GM19240 (cell line): Measurements from ENCODE around the gene TRIM3.
"Not testable (repeated sequence)": the region's sequence is repeated elsewhere in the genome, so short reads cannot be mapped to it uniquely, and the experiment has no call there.

Source experiments
- DNase-seq: peaks from one replicate; pipeline ENCODE4 v3.0.0; 2011; ENCODE audit warnings: low spot score; ENCODE audit not compliant: insufficient read length

Gene TRIM3

DNA sequence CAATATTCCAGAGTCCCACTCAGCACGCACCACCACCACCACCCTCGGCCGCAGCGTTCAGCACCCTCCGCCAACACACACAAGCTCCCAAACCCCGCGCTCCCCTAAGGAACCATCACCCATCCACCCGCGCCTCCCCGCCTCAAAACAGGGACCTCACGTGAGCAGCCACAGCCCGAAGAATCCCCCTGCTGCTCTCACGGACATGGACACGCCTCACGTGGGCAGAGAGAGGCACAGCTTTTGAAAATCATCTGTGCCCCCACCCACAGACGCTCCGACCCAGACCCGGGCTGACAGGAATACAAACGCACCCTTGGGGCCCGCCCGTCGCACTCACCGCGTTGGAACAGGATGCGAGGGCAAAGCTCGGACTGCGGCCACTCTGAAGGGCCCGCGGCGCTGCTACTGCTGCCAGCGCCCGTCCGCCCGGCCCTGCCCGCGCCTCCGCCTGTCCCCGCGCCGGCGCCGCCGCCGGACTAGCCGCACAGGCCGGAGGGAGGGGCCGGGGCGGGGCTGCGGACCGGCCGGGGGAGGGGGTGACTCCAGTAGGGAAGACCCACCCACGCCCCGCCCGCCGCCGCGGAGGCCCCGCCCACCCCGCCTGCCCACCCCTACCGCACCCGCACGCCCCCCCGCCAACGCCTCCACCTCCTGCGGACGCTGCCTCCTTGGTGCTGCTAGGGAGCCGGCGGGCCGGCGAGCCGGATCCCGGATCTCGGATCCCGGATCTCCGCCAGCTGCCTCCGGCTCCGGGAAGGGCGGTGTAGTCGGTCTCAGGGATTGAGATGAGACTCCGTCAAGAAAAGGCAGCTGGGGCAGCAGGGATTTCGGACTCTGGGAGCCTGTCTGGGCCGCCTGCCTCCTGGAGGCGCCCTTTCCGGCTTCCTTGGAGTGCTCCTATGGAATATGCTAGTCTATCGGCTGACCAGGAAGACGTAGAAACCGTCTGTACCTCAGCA is at the start of gene TRIM3:
Gene TRIM3, minus strand, starts transcription at position 491 of the 962 bp plus-strand sequence. CDS start 8,246 bp downstream, outside the sequence.
- DNase-seq, result peak; percentile 74

DNA sequence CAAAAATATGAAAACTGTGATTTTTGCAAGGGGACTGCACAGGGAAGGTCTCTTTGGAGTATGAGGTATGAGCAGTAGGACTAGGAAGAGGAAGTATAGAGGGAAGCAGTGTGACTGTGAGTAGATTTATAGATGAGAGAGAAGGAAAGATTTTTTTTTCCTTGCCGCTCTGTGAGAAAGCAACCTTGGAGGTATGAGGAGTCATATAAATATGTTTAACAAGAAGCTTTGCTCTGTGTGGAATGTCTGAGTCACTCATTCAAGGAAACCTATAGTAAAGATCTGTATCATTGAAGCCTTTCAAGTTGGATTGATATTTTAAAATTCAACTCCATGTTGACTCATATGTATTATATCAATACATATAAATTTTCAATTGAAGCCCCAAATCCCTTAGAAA is 49.5 kb upstream of the TRIM3 start:
- DNase-seq, result no peak

GRCh38 chr11:6521946-6522345 is 48.2 kb upstream of the TRIM3 start:
- DNase-seq, result not testable (repeated sequence)

DNA sequence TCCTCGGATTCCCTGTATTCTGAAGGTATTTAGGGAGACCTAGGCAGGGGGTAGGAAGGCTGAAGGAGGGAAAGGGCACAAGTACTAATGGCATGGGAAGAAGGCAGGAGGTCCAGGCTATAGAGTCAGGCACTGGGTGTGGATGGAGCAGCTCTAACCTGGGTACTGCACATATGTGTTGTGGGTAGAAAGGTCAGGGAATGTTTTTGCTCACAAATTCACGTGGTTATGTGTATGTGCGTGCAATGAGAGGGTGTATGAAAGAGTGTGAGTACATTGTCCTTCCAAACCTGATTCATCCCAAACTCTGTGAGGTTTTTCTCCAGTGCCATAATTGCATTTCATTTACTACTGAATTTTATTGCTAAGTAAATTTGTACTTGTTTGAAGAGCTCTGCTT is 46.5 kb upstream of the TRIM3 start:
- DNase-seq, result no peak

DNA sequence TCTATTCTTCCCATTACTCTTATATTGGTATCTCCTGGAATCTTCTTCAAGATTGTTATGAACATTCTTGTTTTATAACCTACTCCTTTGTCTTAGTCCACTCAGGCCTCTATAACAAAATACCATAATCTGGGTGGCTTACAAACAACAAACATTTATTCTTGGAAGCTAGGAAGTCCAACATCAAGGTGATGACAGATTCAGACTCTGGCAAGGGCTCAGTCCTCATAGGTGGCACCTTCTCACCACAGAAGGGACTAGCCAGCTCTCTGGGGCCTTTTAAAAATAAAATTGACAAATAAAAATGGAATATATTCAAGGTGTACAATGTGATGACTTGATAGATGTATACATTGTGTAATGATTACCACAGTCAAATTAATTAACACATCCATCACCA is 43.1 kb upstream of the TRIM3 start:
- no peak for DNase-seq

DNA sequence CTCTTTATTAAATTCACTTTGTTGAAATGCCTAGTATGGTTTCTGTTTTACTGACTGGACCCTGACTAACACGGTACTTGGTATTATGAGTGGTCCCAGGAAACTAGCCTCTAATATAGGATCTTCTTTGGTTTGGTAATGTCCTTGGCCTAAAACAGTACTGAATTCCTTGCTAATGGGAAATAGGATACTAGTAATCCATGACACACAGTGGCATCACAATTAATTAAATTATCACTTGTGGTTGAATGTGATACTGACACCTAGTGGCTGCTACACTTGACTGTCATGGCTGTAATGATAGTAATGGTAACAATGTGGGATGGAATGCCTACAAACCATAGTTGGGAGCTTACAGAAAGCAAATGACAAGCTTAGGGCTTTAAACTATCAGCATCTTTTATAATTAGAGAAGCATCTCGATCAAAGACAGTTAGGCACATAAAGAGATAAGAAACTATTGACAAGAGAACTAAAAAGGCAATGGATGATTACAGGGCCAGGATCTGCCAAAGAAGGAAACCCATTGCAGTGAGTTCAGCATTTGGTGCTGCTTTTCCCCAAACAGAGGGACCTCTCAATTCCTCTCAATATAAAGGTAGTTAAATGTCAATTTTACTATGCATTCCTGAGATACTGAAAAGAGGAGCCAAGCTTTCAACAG is 32.0 kb upstream of the TRIM3 start:
- peak; percentile 21 for DNase-seq

- DNase-seq, result no peak
These were observed 30.4 kb upstream of the TRIM3 start for GRCh38 chr11:6504166-6504565.

- DNase-seq, result no peak
These were observed 28.6 kb upstream of the TRIM3 start for GRCh38 chr11:6502382-6502781.

GRCh38 chr11:6498544-6498943 is 24.8 kb upstream of the TRIM3 start:
- no peak for DNase-seq

DNA sequence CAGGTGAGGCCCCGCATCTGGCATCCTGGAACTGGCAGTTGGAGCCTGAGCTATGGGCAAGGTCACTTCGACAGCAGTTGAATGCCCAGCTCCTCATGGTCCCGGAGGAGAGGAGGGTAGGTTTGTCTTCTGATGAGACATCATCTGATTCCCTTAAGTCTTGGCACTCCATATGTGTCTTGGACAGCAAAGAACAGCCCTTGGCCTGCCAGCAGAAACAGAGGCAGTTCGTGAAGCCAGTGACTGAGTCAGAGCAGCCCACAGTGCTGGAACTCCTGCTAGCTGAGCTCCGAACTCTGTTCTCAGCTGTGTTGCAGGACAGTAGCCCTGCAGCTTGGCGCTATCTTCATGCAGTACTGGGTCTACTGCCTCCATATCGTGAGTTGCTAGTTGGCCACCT is 24.4 kb upstream of the TRIM3 start:
- DNase-seq, result no peak

- DNase-seq, result no peak
These were observed 23.5 kb upstream of the TRIM3 start, which contains the start of gene DNHD1 for GRCh38 chr11:6497069-6497839. Gene DNHD1 (plus strand): TSS chr11:6497280. CDS start chr11:6498216, 936 bp downstream.

GRCh38 chr11:6489306-6489705 is 15.6 kb upstream of the TRIM3 start:
- no peak for DNase-seq

- no peak for DNase-seq
These were observed 15.1 kb upstream of the TRIM3 start for GRCh38 chr11:6488821-6489220.

- no peak for DNase-seq
These were observed 14.6 kb upstream of the TRIM3 start for GRCh38 chr11:6488342-6488741.

DNA sequence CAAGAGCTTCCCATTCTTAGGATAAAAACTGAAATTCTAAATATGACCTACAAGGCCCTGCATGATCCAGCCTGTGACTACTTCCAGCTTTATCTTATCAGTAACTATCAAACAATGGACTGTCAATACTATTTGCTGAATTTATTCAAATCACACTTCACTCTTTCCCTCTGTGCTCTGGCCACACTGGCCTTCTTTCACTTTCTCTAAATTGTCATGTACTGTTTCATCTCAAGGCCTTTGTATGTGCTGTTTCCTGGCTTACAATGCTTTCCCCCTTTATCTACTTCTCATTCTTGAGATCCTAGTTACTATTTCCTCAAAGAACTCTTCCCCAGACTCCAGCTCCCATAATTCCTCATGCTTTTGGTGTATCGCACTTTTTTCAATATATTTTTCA is 13.2 kb upstream of the TRIM3 start:
- no peak for DNase-seq

- no peak for DNase-seq
These were observed 12.5 kb upstream of the TRIM3 start for GRCh38 chr11:6486256-6486655.

- no peak for DNase-seq
These were observed 11.9 kb upstream of the TRIM3 start for GRCh38 chr11:6485661-6486060.

DNA sequence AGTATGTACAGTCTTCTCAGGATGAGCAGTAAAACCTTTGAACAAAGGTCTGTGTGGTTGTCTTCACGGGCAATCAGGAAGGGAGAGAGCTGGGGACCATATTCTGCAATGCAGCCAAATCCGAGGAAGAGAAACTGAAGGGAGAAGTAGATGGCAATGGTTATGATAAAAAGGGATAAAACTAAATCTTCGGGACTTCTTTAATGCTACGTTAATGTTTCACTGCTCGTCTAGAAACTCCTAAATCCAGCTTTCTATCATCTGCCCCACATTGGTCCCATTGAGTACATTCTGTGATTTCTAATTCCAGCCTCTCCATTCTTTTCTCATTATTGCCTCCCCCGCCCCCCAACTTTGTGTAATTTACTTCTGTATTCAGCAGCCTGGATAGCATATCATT is 9.3 kb upstream of the TRIM3 start:
- DNase-seq, result no peak

DNA sequence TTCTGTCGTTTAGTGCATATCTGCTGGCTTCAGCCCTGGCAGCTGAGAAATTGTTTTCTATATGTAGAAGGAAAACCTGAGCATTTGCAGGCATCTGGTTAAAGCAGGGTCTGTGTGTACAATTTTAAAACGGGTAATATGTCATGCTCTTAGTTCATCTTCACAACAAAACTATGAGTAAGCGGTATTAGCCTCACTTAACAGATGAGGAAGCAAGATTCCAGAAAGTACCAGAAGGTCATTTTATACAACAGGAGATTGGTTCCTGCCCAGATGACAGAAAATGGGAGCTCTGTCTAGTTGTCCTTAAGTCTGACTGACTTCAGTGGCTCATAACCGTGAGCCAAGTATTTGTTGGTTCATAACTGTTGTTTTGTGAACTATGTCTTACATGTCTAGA is 8.7 kb upstream of the TRIM3 start:
- DNase-seq, result no peak

DNA sequence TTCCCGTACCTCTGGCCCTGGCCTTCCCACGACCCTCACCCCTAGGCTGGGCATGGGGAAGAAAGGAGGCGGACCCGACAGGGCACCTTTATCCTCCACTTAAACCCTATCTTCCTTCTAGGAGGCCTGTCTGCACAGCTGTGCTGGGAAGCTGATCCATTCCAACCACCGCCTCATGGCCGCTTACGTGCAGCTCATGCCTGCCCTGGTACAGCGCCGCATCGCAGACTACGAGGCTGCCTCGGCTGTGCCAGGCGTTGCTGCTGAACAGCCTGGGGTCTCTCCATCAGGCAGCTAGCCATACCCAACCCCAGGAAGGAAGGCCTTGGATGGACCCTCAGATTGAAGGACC is 8.2 kb upstream of the TRIM3 start:
- no peak for DNase-seq

GRCh38 chr11:6481012-6481923 is 7.5 kb upstream of the TRIM3 start, which contains the start of the genes ARFIP2 and TIMM10B:
Gene ARFIP2 (minus strand): TSS chr11:6481331. CDS start chr11:6480421, 910 bp downstream.
Gene TIMM10B (plus strand): TSS chr11:6481501. CDS start chr11:6481517, 16 bp downstream.
- DNase-seq, result peak; percentile 98
